Activated CD8-positive, alpha-beta T cell treated with anti-CD3 and anti-CD28 coated beads, Interleukin-2, amount 10 ng/mL, durations not matched to agents 7 days and 5 days (primary cell): Measurements from ENCODE around the gene RSU1. TPM values are rescaled to one million over a fixed set of nuclear protein-coding genes. Genes with fewer than 3 reads are reported as not detected.

ENCODE experiments used
- ATAC-seq: fragments of 150-1000 bp; cut with Tn5 transposase; one replicate; pipeline ENCODE4 v1.10.0; 2021; ENCODE audit warnings: moderate library complexity
- CTCF ChIA-PET: fragments of 350-600 bp; sonication (Branson Sonifier 250); formaldehyde crosslinking; loops from one replicate; lab custom pipeline; 2021; ENCODE audit warnings: antibody characterized with exemption; lab: Charles Lee
- POLR2A ChIA-PET: fragments of 350-600 bp; sonication (Branson Sonifier 250); formaldehyde crosslinking; loops from one replicate; lab custom pipeline; 2021; ENCODE audit warnings: antibody characterized with exemption; lab: Charles Lee
- DNase-seq: peaks from one replicate; pipeline ENCODE4 v3.0.0-alpha.2; 2020
- H3K27ac Mint-ChIP-seq: one replicate; pipeline ENCODE4 v1.8.0; 2021; ENCODE audit warnings: mild to moderate bottlenecking, mixed read lengths
- H3K27me3 Mint-ChIP-seq: one replicate; pipeline ENCODE4 v1.8.0; 2021; ENCODE audit warnings: low read depth, mixed read lengths
- H3K36me3 Mint-ChIP-seq: one replicate; pipeline ENCODE4 v1.8.0; 2021; ENCODE audit warnings: low read depth, mixed read lengths
- H3K4me1 Mint-ChIP-seq: one replicate; pipeline ENCODE4 v1.8.0; 2021; ENCODE audit warnings: low read depth, mixed read lengths
- H3K4me3 Mint-ChIP-seq: one replicate; pipeline ENCODE4 v1.8.0; 2021; ENCODE audit warnings: mild to moderate bottlenecking, mixed read lengths
- H3K9me3 Mint-ChIP-seq: one replicate; pipeline ENCODE4 v1.8.0; 2022; ENCODE audit warnings: mixed read lengths; ENCODE audit not compliant: insufficient read depth
- total RNA-seq, 2 experiments: library from RNA; stranded (reverse); gene quantifications; one replicate each; pipeline ENCODE4 v1.2.3, GENCODE V29; 2021

Gene RSU1
- total RNA-seq, 2 experiments from 2014 or later = 71.9 to 74.1 TPM

DNA sequence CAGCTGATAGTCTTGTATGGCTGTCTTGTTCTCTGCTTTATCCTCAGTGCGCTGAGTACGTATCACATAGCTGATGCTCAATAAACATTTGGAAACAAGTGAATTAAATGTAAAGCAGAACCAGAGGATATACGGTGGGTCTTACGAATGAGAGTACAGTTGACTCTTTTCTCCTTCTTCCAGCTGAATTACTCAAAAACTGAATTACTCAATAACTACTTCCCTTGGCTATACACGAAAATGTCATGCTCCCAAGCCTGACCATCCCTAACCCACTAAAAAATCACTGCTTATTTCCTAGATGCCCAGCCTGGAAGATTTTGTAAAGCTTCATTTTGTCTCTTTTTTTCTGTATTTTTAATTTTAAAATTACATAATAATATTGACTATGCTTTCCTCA is 3.2 kb upstream of the RSU1 start:
- H3K27me3 Mint-ChIP-seq = peaks cover 9% of the 10 kb centered on the region
- H3K36me3 Mint-ChIP-seq = peaks cover 21% of the 10 kb centered on the region
- peaks cover 18% of the 10 kb centered on the region for H3K9me3 Mint-ChIP-seq
- DNase-seq = no peak
- no peak overlapping the region for H3K27ac Mint-ChIP-seq
- POLR2A ChIA-PET = no interaction called here
- no peak for ATAC-seq
- H3K4me1 Mint-ChIP-seq = peaks cover 20% of the 10 kb centered on the region
- no peak overlapping the region for H3K4me3 Mint-ChIP-seq
- CTCF ChIA-PET = interaction anchor here (0.7 to 1.4 kb wide), 2 partner anchors 11 to 32 kb away, joined by 3 read pairs; no protein-coding TSS in a partner anchor

DNA sequence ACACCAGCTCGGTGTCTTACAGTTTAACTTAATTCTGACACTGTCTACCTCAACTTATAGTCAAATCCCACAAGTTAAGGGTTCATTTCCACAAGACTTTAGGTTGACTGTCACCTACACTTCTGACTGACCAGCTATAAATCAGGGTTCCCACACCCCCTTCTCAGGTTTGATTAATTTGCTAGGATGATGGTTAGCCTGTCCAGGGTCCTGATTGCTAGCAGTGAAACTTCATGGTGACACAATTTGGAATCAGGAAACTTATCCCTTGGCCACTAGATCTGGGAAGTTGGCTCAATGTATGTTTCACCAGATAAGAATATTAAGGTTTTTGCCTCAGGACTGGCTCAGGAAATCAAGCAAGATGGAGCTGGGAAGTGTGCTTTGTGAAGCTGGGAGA is 2.8 kb upstream of the RSU1 start:
- ChIA-PET CTCF (interaction anchor here (0.8 to 1.4 kb wide), 2 partner anchors 33 to 381 kb away, joined by 3 read pairs; no protein-coding TSS in a partner anchor), POLR2A (no interaction called here)
- DNase-seq = no peak
- H3K9me3 Mint-ChIP-seq = peaks cover 18% of the 10 kb centered on the region
- no peak for ATAC-seq
- H3K4me1 Mint-ChIP-seq = peaks cover 24% of the 10 kb centered on the region
- H3K27ac Mint-ChIP-seq = no peak overlapping the region
- peaks cover 25% of the 10 kb centered on the region for H3K36me3 Mint-ChIP-seq
- H3K27me3 Mint-ChIP-seq = peaks cover 9% of the 10 kb centered on the region
- no peak overlapping the region for H3K4me3 Mint-ChIP-seq

DNA sequence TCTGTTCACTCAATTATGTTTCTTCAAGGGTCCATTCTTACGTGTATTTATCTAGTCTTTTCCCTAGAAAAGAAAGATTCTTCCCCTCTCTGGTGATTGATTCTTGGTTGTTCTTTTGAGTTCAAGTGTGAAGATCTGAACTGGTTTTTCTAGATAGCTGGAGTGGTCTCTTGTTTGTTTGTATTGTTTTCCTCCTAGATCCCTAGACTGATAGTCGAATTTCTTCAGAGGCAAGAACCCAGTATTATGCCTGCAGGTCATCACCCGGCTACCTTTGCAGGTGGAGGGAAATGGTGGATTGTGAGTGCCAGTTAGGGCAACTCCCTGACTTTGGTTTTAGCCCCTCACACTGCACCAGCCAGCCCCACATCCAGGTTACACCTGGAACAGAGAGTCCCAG is 2.2 kb upstream of the RSU1 start:
- Mint-ChIP-seq H3K4me3 (no peak overlapping the region), H3K9me3 (peaks cover 18% of the 10 kb centered on the region), H3K36me3 (peaks cover 29% of the 10 kb centered on the region), H3K27me3 (peaks cover 9% of the 10 kb centered on the region), H3K27ac (no peak overlapping the region), H3K4me1 (peaks cover 27% of the 10 kb centered on the region)
- ATAC-seq (no peak), DNase-seq (no peak)
- CTCF ChIA-PET = interaction anchor here (0.8 kb wide), 1 partner anchor 382 kb away, joined by 3 read pairs; no protein-coding TSS in a partner anchor
- POLR2A ChIA-PET = no interaction called here

DNA sequence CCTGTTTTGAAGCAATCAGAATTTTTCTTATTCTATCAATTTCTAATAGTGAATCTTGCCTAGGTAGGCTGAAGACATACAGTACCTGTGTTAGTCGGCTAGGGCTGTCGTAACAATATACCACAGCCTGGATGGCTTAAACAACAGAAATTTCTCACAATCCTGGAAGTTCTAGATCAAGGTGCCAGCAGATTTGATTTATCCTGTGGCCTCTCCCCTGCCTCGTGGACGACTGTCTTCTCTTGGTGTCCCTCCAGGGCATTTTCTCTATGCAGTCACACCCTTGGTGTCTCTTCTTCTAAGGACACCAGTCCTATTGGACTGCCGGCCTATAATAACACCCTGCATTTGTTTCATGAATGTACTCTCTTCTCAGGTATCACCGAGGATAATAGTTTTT is 1.8 kb upstream of the RSU1 start:
- H3K4me3 Mint-ChIP-seq = no peak overlapping the region
- peaks cover 9% of the 10 kb centered on the region for H3K27me3 Mint-ChIP-seq

DNA sequence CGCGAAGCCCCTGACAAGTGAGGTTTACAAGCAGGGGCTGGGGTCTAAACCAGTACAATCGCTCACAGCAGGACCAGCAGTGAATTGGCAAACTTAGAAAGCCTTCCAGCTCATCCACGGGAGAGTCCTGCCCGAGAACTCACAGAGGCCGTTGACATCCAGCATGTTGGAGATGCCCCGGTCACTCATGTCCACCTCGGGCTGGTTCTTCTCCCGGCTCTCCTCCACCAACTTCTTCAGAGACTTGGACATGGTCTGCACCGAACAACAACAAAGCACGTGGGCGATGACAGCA is 447 bp downstream of the RSU1 start:
- POLR2A ChIA-PET = interaction anchor here (0.8 to 2.5 kb wide), 4 partner anchors 11 to 828 kb away, joined by 3 to 31 read pairs (median 4); partner anchors contain the start of genes STAM and VIM
- peaks cover 28% of the 10 kb centered on the region for H3K4me1 Mint-ChIP-seq
- peaks cover 28% of the 10 kb centered on the region for H3K36me3 Mint-ChIP-seq
- peak overlapping the region; percentile 95 for H3K27ac Mint-ChIP-seq
- peaks cover 9% of the 10 kb centered on the region for H3K27me3 Mint-ChIP-seq
- ATAC-seq = no peak
- H3K4me3 Mint-ChIP-seq = peak overlapping the region; percentile 89
- peaks cover 3% of the 10 kb centered on the region for H3K9me3 Mint-ChIP-seq
- CTCF ChIA-PET = interaction anchor here (0.8 to 1.9 kb wide), 6 partner anchors 11 to 914 kb away, joined by 3 to 16 read pairs (median 5); no protein-coding TSS in a partner anchor
- no peak for DNase-seq

More for the DNA sequence above, 1.8 kb upstream of the RSU1 start:
- ChIA-PET POLR2A (no interaction called here), CTCF (no interaction called here)
- Mint-ChIP-seq H3K4me1 (peaks cover 27% of the 10 kb centered on the region), H3K27ac (no peak overlapping the region), H3K9me3 (peaks cover 18% of the 10 kb centered on the region), H3K36me3 (peaks cover 29% of the 10 kb centered on the region)
- no peak for ATAC-seq
- DNase-seq = no peak

DNA sequence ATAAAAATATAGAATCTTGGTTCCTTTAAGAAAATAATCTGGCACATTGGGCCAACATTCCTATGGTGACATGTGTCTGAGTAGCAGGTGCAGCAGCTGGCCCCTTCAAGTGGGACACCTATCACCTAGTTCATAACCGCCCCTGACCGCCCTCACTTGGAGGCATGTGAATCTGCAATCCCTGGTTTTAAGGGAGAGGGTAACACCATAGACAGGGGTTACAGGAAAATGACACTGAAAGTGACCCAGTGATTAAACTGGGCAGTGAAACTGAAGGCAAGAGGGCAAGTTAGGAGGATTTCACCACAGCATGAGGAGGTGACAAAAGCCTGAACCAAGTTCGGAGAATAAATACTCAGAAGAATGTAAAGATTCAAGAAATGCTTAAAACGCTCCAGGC is 1.1 kb downstream of the RSU1 start:
- DNase-seq = no peak
- Mint-ChIP-seq H3K4me1 (peaks cover 30% of the 10 kb centered on the region), H3K27me3 (peaks cover 7% of the 10 kb centered on the region), H3K4me3 (peak overlapping the region; percentile 89), H3K9me3 (no peaks in the 10 kb centered on the region), H3K27ac (peak overlapping the region; percentile 76), H3K36me3 (peaks cover 28% of the 10 kb centered on the region)
- ChIA-PET POLR2A (interaction anchor here (2.5 kb wide), 1 partner anchor 413 kb away, joined by 31 read pairs; the partner anchor contains the start of gene VIM), CTCF (interaction anchor here (1.4 to 1.9 kb wide), 3 partner anchors 9 to 441 kb away, joined by 4 to 6 read pairs (median 5); no protein-coding TSS in a partner anchor)
- ATAC-seq = no peak

DNA sequence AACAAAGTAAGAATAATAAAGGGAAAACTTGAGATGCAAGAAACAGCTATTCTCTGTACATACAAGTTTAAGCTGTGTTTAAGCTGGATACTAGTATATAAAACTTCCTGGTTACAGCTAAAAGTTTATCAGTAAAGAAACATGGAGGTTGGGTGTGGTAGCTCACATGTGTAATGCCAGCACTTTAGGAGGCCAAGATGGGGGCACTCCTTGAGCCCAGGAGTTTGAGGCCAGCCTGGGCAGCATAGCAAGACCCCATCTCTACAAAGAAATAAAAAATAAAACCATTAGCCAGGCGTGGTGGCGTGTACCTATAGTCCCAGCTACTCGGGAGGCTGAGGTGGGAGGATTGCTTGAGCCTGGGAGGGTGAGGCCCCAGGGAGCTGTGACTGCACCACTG is 3.2 kb downstream of the RSU1 start:
- CTCF ChIA-PET = interaction anchor here (0.7 to 2.6 kb wide), 3 partner anchors 13 to 912 kb away, joined by 3 to 13 read pairs (median 4); no protein-coding TSS in a partner anchor
- Mint-ChIP-seq H3K4me3 (no peak overlapping the region), H3K9me3 (no peaks in the 10 kb centered on the region), H3K27ac (no peak overlapping the region), H3K27me3 (no peaks in the 10 kb centered on the region), H3K4me1 (peaks cover 30% of the 10 kb centered on the region), H3K36me3 (peaks cover 28% of the 10 kb centered on the region)
- POLR2A ChIA-PET = interaction anchor here (1.2 kb wide), 1 partner anchor 9 kb away, joined by 3 read pairs; no protein-coding TSS in a partner anchor
- DNase-seq (no peak), ATAC-seq (no peak)

DNA sequence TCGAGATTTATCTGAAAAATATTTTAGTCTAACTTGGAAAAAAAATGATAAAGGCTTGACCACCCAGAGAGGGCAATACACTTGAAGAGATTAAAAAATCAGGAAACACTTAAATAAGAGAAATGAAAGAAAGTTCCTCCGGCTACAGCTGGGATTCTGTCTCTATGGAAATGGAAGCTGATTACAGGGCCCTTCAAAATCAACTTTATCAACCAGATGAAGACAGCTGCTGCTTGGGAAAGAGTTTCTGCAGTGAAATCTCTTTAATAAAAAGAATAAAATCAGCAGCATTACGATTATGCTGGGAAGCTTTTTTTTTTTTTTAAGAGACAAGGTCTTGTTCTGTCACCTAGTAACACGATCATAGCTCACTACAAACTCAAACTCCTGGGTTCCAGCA is 4.5 kb downstream of the RSU1 start:
- Mint-ChIP-seq H3K9me3 (no peaks in the 10 kb centered on the region), H3K36me3 (peaks cover 28% of the 10 kb centered on the region), H3K27ac (no peak overlapping the region), H3K4me3 (no peak overlapping the region), H3K4me1 (peaks cover 22% of the 10 kb centered on the region), H3K27me3 (no peaks in the 10 kb centered on the region)
- POLR2A ChIA-PET = interaction anchor here (0.8 kb wide), 1 partner anchor 9 kb away, joined by 3 read pairs; no protein-coding TSS in a partner anchor
- CTCF ChIA-PET = interaction anchor here (0.9 to 2.6 kb wide), 6 partner anchors 9 to 910 kb away, joined by 3 to 13 read pairs (median 3); no protein-coding TSS in a partner anchor
- no peak for DNase-seq
- ATAC-seq = no peak

DNA sequence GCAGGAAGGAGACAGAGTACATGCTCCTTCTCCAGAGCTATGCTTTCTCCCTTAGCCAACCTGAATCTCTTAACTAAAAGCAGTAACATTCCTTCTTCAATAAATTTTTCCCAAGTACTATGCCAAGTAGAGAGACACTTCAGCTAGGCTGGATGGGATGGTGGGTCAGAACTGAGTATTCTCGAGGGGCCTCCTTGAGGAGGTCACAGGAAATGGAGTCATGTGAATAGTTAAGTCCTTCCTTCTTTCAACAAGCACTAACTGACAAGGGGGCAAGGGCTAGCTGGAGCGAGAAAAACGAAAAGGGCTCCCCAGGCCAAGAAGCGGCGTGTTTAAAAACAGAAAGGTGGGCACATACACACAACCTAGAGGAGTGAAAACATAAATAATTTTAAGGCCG is 5.5 kb downstream of the RSU1 start:
- no peak for DNase-seq
- H3K4me3 Mint-ChIP-seq = no peak overlapping the region
- CTCF ChIA-PET = interaction anchor here (1.1 to 2.6 kb wide), 5 partner anchors 8 to 910 kb away, joined by 3 to 13 read pairs (median 4); partner anchors contain the start of gene PTER
- H3K27me3 Mint-ChIP-seq = no peaks in the 10 kb centered on the region
- peaks cover 28% of the 10 kb centered on the region for H3K36me3 Mint-ChIP-seq
- H3K4me1 Mint-ChIP-seq = peaks cover 20% of the 10 kb centered on the region
- no peak for ATAC-seq
- H3K27ac Mint-ChIP-seq = no peak overlapping the region
- POLR2A ChIA-PET = no interaction called here
- H3K9me3 Mint-ChIP-seq = no peaks in the 10 kb centered on the region

DNA sequence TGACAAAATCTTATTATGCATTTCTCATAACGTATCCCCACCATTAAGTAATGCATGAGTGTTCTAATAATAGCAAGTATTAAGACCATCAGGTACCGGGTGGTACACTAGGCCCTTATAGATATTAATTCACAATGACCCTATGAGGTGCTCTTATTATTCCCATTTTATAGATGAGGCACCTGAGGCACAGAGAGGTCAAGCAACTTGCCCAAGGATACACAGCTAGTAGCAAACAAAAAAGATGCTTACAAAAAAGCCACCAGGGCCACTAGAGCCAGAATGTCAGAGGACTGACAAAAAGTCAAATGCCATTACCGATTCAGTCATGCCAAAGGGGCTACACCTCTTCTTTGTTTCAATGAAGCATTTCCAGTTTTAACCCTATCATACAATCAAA is 5.9 kb downstream of the RSU1 start:
- ChIA-PET POLR2A (no interaction called here), CTCF (interaction anchor here (1.1 to 2.6 kb wide), 4 partner anchors 8 to 909 kb away, joined by 3 to 13 read pairs (median 4); partner anchors contain the start of gene PTER)
- DNase-seq = no peak
- no peaks in the 10 kb centered on the region for H3K27me3 Mint-ChIP-seq
- H3K4me3 Mint-ChIP-seq = no peak overlapping the region
- H3K36me3 Mint-ChIP-seq = peaks cover 27% of the 10 kb centered on the region
- H3K4me1 Mint-ChIP-seq = peaks cover 19% of the 10 kb centered on the region
- H3K27ac Mint-ChIP-seq = no peak overlapping the region
- no peaks in the 10 kb centered on the region for H3K9me3 Mint-ChIP-seq
- no peak for ATAC-seq

DNA sequence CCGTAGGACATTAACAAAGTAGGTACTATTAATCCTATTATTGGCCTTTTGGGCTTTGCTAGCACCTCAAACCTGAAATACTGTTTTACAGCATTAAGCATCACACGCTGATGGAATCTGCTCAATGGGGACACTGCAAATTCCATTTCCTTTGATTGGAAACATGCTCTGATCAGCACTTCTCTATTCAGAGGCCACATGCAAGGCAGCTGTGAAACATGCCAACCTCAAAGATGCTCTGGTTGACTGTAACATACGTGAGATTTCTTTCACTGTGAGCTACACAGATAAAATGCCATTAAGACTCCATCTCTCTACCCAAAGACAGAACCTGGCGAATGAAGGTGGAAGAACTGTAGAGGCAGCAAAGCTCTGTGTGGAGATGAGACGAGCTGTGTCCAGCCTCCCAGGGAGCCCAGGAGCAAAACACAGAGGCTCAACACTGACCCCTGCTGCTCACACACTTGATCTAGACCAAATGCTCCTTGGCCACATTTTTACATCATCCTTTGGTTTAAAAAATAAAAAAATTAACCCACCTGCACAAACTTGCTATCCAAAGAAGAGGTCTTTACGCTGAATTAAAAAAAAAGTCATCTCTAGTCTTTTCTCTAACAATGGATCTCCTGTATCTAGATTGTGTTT is 8.0 kb downstream of the RSU1 start:
- no peak overlapping the region for H3K27ac Mint-ChIP-seq
- peaks cover 15% of the 10 kb centered on the region for H3K36me3 Mint-ChIP-seq
- no peak overlapping the region for H3K4me3 Mint-ChIP-seq
- CTCF ChIA-PET = interaction anchor here (0.6 to 1.2 kb wide), 8 partner anchors 13 to 930 kb away, joined by 3 to 9 read pairs (median 3); no protein-coding TSS in a partner anchor
- H3K9me3 Mint-ChIP-seq = no peaks in the 10 kb centered on the region
- H3K27me3 Mint-ChIP-seq = no peaks in the 10 kb centered on the region
- DNase-seq (peak; percentile 57), ATAC-seq (peak; percentile 47)
- H3K4me1 Mint-ChIP-seq = peaks cover 4% of the 10 kb centered on the region
- POLR2A ChIA-PET = no interaction called here

DNA sequence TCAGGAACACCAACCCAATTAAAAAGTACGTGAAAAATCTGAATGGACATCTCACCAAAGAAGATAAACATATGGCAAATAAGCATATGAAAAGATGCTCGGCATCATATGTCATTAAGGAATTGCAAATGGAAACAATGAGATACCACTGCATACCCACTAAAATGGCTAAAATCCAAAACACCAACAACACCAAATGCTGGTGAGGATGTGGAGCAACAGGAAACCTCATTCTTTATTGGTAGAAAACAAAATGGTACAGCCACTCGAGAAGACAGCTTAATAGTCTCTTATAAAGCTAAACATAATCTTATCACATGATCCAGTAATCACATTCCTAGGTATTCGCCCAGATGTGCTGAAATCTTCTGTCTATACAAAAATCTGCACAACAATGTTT is 13.1 kb downstream of the RSU1 start:
- no peak overlapping the region for H3K27ac Mint-ChIP-seq
- CTCF ChIA-PET = interaction anchor here (1.2 kb wide), 1 partner anchor 8 kb away, joined by 3 read pairs; no protein-coding TSS in a partner anchor
- no peak for ATAC-seq
- no peaks in the 10 kb centered on the region for H3K9me3 Mint-ChIP-seq
- H3K27me3 Mint-ChIP-seq = no peaks in the 10 kb centered on the region
- no peak for DNase-seq
- peaks cover 12% of the 10 kb centered on the region for H3K36me3 Mint-ChIP-seq
- H3K4me1 Mint-ChIP-seq = peaks cover 7% of the 10 kb centered on the region
- POLR2A ChIA-PET = interaction anchor here (0.8 to 1.6 kb wide), 2 partner anchors 9 to 10 kb away, joined by 3 read pairs; no protein-coding TSS in a partner anchor
- no peak overlapping the region for H3K4me3 Mint-ChIP-seq
